ENCODE measurements around the gene ENC1.

- no peak for TF ChIP-seq CTCF (IDR thresholded peaks at IDR 0.05; ENCODE audit: insufficient read depth, low read length)
- no peak for TF ChIP-seq POLR2AphosphoS5 (IDR thresholded peaks at IDR 0.05; ENCODE audit: low read depth)
- no peak for TF ChIP-seq SPI1 (IDR thresholded peaks at IDR 0.05; ENCODE audit: borderline replicate concordance, low read depth)
- TF ChIP-seq GABPA (IDR thresholded peaks at IDR 0.05; ENCODE audit: low read depth) = no peak
These were observed 53.2 kb downstream of the ENC1 start for GRCh38 chr5:74587300-74587699.
